Left ventricle myocardium inferior (tissue), 1 donor: ENCODE data around the gene GPR158. TPM values are rescaled to one million over a fixed set of nuclear protein-coding genes. Genes with fewer than 3 reads are reported as not detected.

Experiments used
- DNase-seq: peaks from one replicate; pipeline ENCODE4 v3.0.0-alpha.2; 2020
- H3K27ac ChIP-seq: fragments of 200-600 bp; replicated peaks from 2 replicates; pipeline ENCODE4 v1.8.0; 2021
- H3K27me3 ChIP-seq: fragments of 200-600 bp; 2 replicates; pipeline ENCODE4 v1.8.0; 2021; ENCODE audit warnings: low read depth
- H3K36me3 ChIP-seq: fragments of 200-600 bp; 2 replicates; pipeline ENCODE4 v1.8.0; 2021
- H3K4me1 ChIP-seq: fragments of 200-600 bp; 2 replicates; pipeline ENCODE4 v1.8.0; 2021
- H3K4me3 ChIP-seq: fragments of 200-600 bp; 2 replicates; pipeline ENCODE4 v1.8.0; 2021; ENCODE audit warnings: mild to moderate bottlenecking, moderate library complexity
- H3K9me3 ChIP-seq: fragments of 200-600 bp; replicated peaks from 2 replicates; pipeline ENCODE4 v1.8.0; 2021
- CTCF ChIP-seq: fragments of 200-600 bp; IDR thresholded peaks from 2 replicates; pipeline ENCODE4 v1.8.0; 2021; ENCODE audit warnings: antibody characterized with exemption, mild to moderate bottlenecking, borderline replicate concordance
- intact Hi-C: fragments of 100-400 bp; cut with micrococcal nuclease; formaldehyde crosslinking; loops from one replicate; pipeline ENCODE4 v1.11.0; 2022
- total RNA-seq: library from RNA; stranded (reverse); fragmentation: NEBNext Ultra II Directional; extraction: Animal tissue kit (Norgen Biotek cat#: 25700); gene quantifications from one replicate; pipeline ENCODE4 v1.2.1, GENCODE V29; 2021
- donor health status: DM: no; HTN: yes; CAD: no; lungs with severe emphysema.

The GPR158 gene
- total RNA-seq, 1 donor from 2014 or later, result not detected

- no peak for TF ChIP-seq CTCF
- no peak overlapping the region for H3K27ac ChIP-seq
- H3K9me3 ChIP-seq, result no peaks in the 10 kb centered on the region
- H3K36me3 ChIP-seq, result no peaks in the 10 kb centered on the region
- H3K27me3 ChIP-seq, result no peaks in the 10 kb centered on the region
- H3K4me3 ChIP-seq, result no peak overlapping the region
- no peak for DNase-seq
- no peaks in the 10 kb centered on the region for H3K4me1 ChIP-seq
- intact Hi-C loops, result no loop called here
Observed at GRCh38 chr10:25261110-25261509, 86.3 kb downstream of the GPR158 start.

DNA sequence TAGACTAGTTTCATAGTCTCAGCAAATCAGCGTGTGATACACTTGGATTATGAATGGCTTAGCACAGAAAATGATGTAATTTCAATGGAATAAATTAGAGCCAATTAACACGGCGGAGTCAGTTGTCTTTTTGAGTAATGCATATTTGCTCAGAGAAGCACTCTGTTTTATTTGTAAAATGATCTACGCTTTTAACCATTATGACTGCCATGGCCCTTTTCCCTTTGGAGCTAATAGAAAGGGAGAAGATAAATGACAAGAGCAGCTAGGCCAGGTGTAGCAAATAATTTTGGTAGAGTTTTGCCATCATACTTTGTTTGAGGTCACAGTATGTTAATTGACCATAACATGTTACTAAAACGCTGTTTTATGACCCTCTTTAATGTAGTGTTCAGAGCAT lies 86.8 kb downstream of the GPR158 start:
- Histone ChIP-seq H3K9me3 (no peaks in the 10 kb centered on the region), H3K4me3 (no peak overlapping the region), H3K36me3 (no peaks in the 10 kb centered on the region), H3K27ac (no peak overlapping the region), H3K4me1 (no peaks in the 10 kb centered on the region), H3K27me3 (no peaks in the 10 kb centered on the region)
- no peak for TF ChIP-seq CTCF
- intact Hi-C loops, result no loop called here
- DNase-seq, result no peak

- H3K9me3 ChIP-seq, result no peaks in the 10 kb centered on the region
- no peaks in the 10 kb centered on the region for H3K4me1 ChIP-seq
- no peak for TF ChIP-seq CTCF
- H3K4me3 ChIP-seq, result no peak overlapping the region
- no peak overlapping the region for H3K27ac ChIP-seq
- intact Hi-C loops, result no loop called here
- H3K36me3 ChIP-seq, result no peaks in the 10 kb centered on the region
- DNase-seq, result no peak
- no peaks in the 10 kb centered on the region for H3K27me3 ChIP-seq
Observed at GRCh38 chr10:25263931-25264330, 89.1 kb downstream of the GPR158 start.

DNA sequence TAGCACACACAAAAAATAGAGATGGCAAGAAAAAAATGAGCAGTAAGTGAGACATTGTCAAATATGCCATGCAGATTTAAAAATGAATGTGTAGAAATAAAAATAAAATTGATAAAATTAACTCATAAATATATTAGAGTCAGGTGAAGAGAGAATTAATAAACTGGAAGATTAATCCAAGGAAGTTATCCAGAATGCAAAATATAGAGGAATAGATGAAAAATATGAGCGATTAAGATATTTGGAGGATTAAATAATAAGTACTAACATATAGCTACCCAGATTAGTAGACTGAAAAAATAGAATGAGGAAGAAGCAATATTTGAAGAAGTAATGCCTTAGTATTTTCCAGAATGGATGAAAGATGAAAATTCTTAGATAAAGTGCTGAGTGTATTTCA lies 103.4 kb downstream of the GPR158 start:
- intact Hi-C loops, result no loop called here
- Histone ChIP-seq H3K4me3 (no peak overlapping the region), H3K36me3 (no peaks in the 10 kb centered on the region), H3K9me3 (peaks cover 42% of the 10 kb centered on the region), H3K4me1 (no peaks in the 10 kb centered on the region), H3K27me3 (no peaks in the 10 kb centered on the region), H3K27ac (no peak overlapping the region)
- no peak for DNase-seq
- TF ChIP-seq CTCF, result no peak

GRCh38 chr10:25280076-25280475 lies 105.3 kb downstream of the GPR158 start:
- TF ChIP-seq CTCF, result no peak
- intact Hi-C loops, result no loop called here
- no peak overlapping the region for H3K4me3 ChIP-seq

GRCh38 chr10:25280573-25280972 lies 105.8 kb downstream of the GPR158 start:
- H3K9me3 ChIP-seq, result peaks cover 48% of the 10 kb centered on the region
- DNase-seq, result no peak
- no peaks in the 10 kb centered on the region for H3K4me1 ChIP-seq
- H3K4me3 ChIP-seq, result no peak overlapping the region
- intact Hi-C loops, result no loop called here
- TF ChIP-seq CTCF, result no peak
- H3K36me3 ChIP-seq, result no peaks in the 10 kb centered on the region
- no peaks in the 10 kb centered on the region for H3K27me3 ChIP-seq
- H3K27ac ChIP-seq, result no peak overlapping the region

More at GRCh38 chr10:25280076-25280475, 105.3 kb downstream of the GPR158 start:
- Histone ChIP-seq H3K27me3 (no peaks in the 10 kb centered on the region), H3K36me3 (no peaks in the 10 kb centered on the region), H3K27ac (no peak overlapping the region), H3K9me3 (peaks cover 43% of the 10 kb centered on the region), H3K4me1 (no peaks in the 10 kb centered on the region)
- DNase-seq, result no peak
